Mesendoderm (in vitro differentiated cells): Measurements from ENCODE around the gene CDC45. TPM values are rescaled to one million over a fixed set of nuclear protein-coding genes. Genes with fewer than 3 reads are reported as not detected.
A peak's percentile ranks its signal among the peaks of the same experiment; 100 is the strongest.

Experiments used
- DNase-seq: peaks from one replicate; pipeline ENCODE4 v3.0.0; 2013
- H2AK5ac ChIP-seq: 2 replicates; pipeline ENCODE4 v1.6.1; 2013; ENCODE audit warnings: low read length, inconsistent platforms
- H2BK120ac ChIP-seq: 2 replicates; pipeline ENCODE4 v1.6.1; 2013; ENCODE audit warnings: low read depth, mild to moderate bottlenecking, low read length, moderate library complexity, mixed read lengths
- H2BK15ac ChIP-seq: replicated peaks from 2 replicates; pipeline ENCODE4 v1.6.1; 2013; ENCODE audit warnings: low read depth, mild to moderate bottlenecking, moderate library complexity
- H2BK5ac ChIP-seq: 2 replicates; pipeline ENCODE4 v1.6.1; 2013; ENCODE audit warnings: low read length, inconsistent platforms
- H3K18ac ChIP-seq: 2 replicates; pipeline ENCODE4 v1.6.1; 2013; ENCODE audit warnings: mild to moderate bottlenecking, low read length, mixed read lengths
- H3K23ac ChIP-seq: one replicate; pipeline ENCODE4 v1.6.1; 2013; ENCODE audit warnings: low read length
- H3K27ac ChIP-seq: 2 replicates; pipeline ENCODE4 v1.5.1; 2013; ENCODE audit warnings: low read depth, mild to moderate bottlenecking, inconsistent platforms, low read length, moderate library complexity
- H3K27me3 ChIP-seq: 2 replicates; pipeline ENCODE4 v1.6.1; 2013; ENCODE audit warnings: low read length, control low read depth, mild to moderate bottlenecking, inconsistent platforms; ENCODE audit not compliant: insufficient read depth, poor library complexity
- H3K36me3 ChIP-seq: 2 replicates; pipeline ENCODE4 v1.6.1; 2013; ENCODE audit warnings: low read length, inconsistent platforms; ENCODE audit not compliant: control insufficient read depth, insufficient read depth
- H3K4ac ChIP-seq: one replicate; pipeline ENCODE4 v1.6.1; 2013; ENCODE audit warnings: low read depth, mild to moderate bottlenecking, low read length, moderate library complexity
- H3K4me1 ChIP-seq: 2 replicates; pipeline ENCODE4 v1.6.1; 2013; ENCODE audit warnings: low read depth, low read length, inconsistent platforms; ENCODE audit not compliant: control insufficient read depth
- H3K4me2 ChIP-seq: 2 replicates; pipeline ENCODE4 v1.6.1; 2013; ENCODE audit warnings: low read length
- H3K4me3 ChIP-seq: 2 replicates; pipeline ENCODE4 v1.5.1; 2013; ENCODE audit warnings: mild to moderate bottlenecking, low read length
- H3K56ac ChIP-seq: one replicate; pipeline ENCODE4 v1.6.1; 2013; ENCODE audit warnings: low read length
- H3K79me1 ChIP-seq: 2 replicates; pipeline ENCODE4 v1.6.1; 2013; ENCODE audit warnings: low read length, inconsistent platforms
- H3K79me2 ChIP-seq: 2 replicates; pipeline ENCODE4 v1.6.1; 2013; ENCODE audit warnings: mild to moderate bottlenecking, low read length; ENCODE audit not compliant: control insufficient read depth, insufficient read depth
- H3K9ac ChIP-seq: 2 replicates; pipeline ENCODE4 v1.6.1; 2013; ENCODE audit warnings: low read length, inconsistent platforms
- H4K5ac ChIP-seq: one replicate; pipeline ENCODE4 v1.6.1; 2013; ENCODE audit warnings: low read length
- H4K8ac ChIP-seq: one replicate; pipeline ENCODE4 v1.6.1; 2013; ENCODE audit warnings: low read depth, mild to moderate bottlenecking, control low read depth, low read length, moderate library complexity
- WGBS: extraction: QIAGEN DNeasy Blood & Tissue Kit; methylation state at CpG from one replicate; pipeline ENCODE4 v1.1.7; 2013; ENCODE audit warnings: low lambda C conversion rate, missing lambda C conversion rate; ENCODE audit not compliant: insufficient coverage; ENCODE audit errors: extremely low coverage; 5-methylcytosine and 5-hydroxymethylcytosine counted together
- polyA plus RNA-seq, 2 experiments: library from polyadenylated mRNA; stranded (reverse); fragments of 200-250 nt; gene quantifications; one replicate each; pipeline ENCODE4 v1.2.3, GENCODE V29; 2013

Gene CDC45, protein sequence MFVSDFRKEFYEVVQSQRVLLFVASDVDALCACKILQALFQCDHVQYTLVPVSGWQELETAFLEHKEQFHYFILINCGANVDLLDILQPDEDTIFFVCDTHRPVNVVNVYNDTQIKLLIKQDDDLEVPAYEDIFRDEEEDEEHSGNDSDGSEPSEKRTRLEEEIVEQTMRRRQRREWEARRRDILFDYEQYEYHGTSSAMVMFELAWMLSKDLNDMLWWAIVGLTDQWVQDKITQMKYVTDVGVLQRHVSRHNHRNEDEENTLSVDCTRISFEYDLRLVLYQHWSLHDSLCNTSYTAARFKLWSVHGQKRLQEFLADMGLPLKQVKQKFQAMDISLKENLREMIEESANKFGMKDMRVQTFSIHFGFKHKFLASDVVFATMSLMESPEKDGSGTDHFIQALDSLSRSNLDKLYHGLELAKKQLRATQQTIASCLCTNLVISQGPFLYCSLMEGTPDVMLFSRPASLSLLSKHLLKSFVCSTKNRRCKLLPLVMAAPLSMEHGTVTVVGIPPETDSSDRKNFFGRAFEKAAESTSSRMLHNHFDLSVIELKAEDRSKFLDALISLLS
- polyA plus RNA-seq (2013, experiment 1 of 2): 20.0 TPM
- polyA plus RNA-seq (2013, experiment 2 of 2): 20.5 TPM

DNA sequence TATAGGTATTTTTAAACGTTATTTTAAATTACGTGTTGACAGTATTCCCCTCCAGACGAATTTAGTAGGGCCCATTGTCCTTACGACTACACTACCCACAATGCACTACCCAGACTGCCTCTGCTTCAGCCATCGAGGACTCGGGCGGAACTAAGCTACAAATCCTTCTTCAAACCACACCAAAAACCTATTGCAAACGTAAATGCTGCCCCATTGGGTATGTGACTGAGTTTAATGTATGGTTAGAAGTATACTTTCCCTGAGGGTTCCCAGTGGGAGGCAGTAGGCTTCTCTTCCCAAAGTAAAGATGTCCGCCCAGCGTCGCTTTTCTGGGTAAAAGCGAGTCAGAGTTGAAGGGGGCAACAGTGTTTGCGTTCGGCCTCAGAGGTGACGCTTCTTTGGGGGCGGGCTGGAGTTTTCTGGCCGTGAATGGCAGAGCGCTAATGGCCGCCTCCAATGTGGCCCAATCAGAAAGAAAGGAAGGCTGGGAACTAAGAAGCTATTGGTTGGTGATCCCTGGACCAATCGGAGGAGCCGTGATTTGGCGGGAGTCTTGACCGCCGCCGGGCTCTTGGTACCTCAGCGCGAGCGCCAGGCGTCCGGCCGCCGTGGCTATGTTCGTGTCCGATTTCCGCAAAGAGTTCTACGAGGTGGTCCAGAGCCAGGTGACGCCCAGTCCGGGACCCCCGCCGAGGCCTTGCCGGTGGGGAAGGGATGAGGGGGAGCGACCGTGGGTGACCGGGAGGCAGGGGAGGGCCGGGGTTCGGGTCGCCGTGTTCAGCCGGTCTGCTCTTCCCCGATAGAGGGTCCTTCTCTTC lies at the start of gene CDC45:
Gene CDC45 (plus strand): TSS at position 566 of the 818 bp plus-strand sequence. CDS start 49 bp downstream, at position 615.
- peak within 1 kb of the TSS; percentile 65 for H3K27ac ChIP-seq

DNA sequence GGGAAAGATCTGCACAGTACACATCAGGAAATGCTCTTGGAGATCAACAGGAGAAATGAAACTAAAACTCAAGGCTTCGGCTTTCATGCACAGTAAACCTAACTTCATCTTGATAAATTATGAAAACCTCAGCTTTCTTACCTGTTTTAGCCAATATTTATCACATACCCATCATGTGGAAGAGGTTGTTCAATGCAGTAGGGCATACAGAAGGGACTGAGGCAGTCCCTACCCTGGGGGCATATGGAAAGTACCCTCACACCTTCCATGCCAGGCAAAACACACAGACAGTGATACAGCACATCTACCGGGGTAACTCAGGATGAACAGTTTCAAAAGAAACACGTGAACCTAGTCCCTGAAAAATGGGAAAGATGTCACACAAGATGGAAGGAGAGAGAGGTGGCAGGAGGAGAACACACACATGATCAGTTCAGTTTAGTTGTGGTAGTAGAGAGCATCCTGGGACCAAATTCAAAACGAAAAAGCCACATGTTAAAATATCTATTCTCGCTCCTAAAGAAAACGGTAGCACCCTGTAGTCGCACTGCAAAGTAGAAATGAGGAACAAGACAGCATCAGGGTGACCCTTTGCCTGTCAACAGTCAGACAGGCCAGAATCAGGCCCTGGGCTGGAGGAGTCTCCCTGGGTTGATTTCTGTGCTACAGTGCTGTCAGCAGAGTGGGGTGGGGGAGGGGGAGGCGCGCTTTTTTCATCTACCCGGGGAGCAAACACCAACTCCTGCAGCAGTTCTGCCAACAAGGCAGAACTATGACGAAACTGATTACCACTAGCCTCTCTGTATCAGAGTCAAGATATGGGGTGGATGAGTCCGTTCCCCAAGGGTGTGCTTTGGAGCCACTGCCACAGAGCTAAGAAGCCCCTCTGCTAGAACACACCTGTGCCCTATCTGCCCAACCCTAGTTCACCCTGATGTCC lies 49.5 kb upstream of the CDC45 start:
- Histone ChIP-seq H3K36me3 (no peaks in the 10 kb centered on the region), H3K4ac (no peak overlapping the region), H4K5ac (no peak overlapping the region), H3K18ac (no peak overlapping the region), H3K56ac (peak overlapping the region; percentile 95), H2BK15ac (no peak overlapping the region), H3K27me3 (no peaks in the 10 kb centered on the region), H3K23ac (no peak overlapping the region), H3K79me1 (peaks cover 27% of the 10 kb centered on the region), H3K4me2 (peak overlapping the region; percentile 93), H3K9ac (peak overlapping the region; percentile 88), H2BK120ac (no peak overlapping the region), H3K27ac (peak overlapping the region; percentile 82), H4K8ac (no peak overlapping the region), H2AK5ac (no peak overlapping the region), H2BK5ac (no peak overlapping the region), H3K4me3 (peak overlapping the region; percentile 87), H3K79me2 (peaks cover 52% of the 10 kb centered on the region), H3K4me1 (peaks cover 4% of the 10 kb centered on the region)
- peak; percentile 50 for DNase-seq
- WGBS: no CpG with 5 or more reads among the region's 12 CpGs

More for the DNA sequence above, at the start of gene CDC45:
- Histone ChIP-seq H2BK120ac (peak within 1 kb of the TSS; percentile 31), H3K23ac (no peak within 1 kb of the TSS), H4K8ac (no peak within 1 kb of the TSS), H2BK15ac (no peak within 1 kb of the TSS), H3K27me3 (no peaks in the 10 kb centered on the region), H3K79me1 (peaks cover 22% of the 10 kb centered on the region), H3K79me2 (peaks cover 38% of the 10 kb centered on the region), H3K56ac (peak within 1 kb of the TSS; percentile 92), H3K18ac (peak within 1 kb of the TSS; percentile 83), H2AK5ac (no peak within 1 kb of the TSS), H3K4me3 (peak within 1 kb of the TSS; percentile 84), H3K4me1 (peaks cover 2% of the 10 kb centered on the region), H3K4ac (no peak within 1 kb of the TSS), H3K4me2 (peak within 1 kb of the TSS; percentile 59), H3K36me3 (peaks cover 3% of the 10 kb centered on the region), H4K5ac (no peak within 1 kb of the TSS), H2BK5ac (peak within 1 kb of the TSS; percentile 87), H3K9ac (peak within 1 kb of the TSS; percentile 87)
- WGBS: no CpG with 5 or more reads among the region's 50 CpGs
- DNase-seq: peak; percentile 99

- no CpG with 5 or more reads among the region's 53 CpGs for WGBS
- no peak overlapping the region for H2BK5ac ChIP-seq
- peak overlapping the region; percentile 25 for H3K4ac ChIP-seq
- peak overlapping the region; percentile 64 for H3K18ac ChIP-seq
- H3K4me1 ChIP-seq: peaks cover 4% of the 10 kb centered on the region
- peak overlapping the region; percentile 87 for H3K4me3 ChIP-seq
- H2BK120ac ChIP-seq: no peak overlapping the region
- peak; percentile 82 for DNase-seq
- no peak overlapping the region for H4K5ac ChIP-seq
- H3K36me3 ChIP-seq: peaks cover 2% of the 10 kb centered on the region
- peaks cover 25% of the 10 kb centered on the region for H3K79me1 ChIP-seq
- H3K79me2 ChIP-seq: peaks cover 46% of the 10 kb centered on the region
- no peak overlapping the region for H2AK5ac ChIP-seq
- no peak overlapping the region for H4K8ac ChIP-seq
- H2BK15ac ChIP-seq: no peak overlapping the region
- peak overlapping the region; percentile 88 for H3K9ac ChIP-seq
- peak overlapping the region; percentile 93 for H3K4me2 ChIP-seq
- no peaks in the 10 kb centered on the region for H3K27me3 ChIP-seq
- H3K23ac ChIP-seq: no peak overlapping the region
- H3K27ac ChIP-seq: peak overlapping the region; percentile 82
- peak overlapping the region; percentile 95 for H3K56ac ChIP-seq
Observed at GRCh38 chr22:19430890-19431541, 48.7 kb upstream of the CDC45 start.

DNA sequence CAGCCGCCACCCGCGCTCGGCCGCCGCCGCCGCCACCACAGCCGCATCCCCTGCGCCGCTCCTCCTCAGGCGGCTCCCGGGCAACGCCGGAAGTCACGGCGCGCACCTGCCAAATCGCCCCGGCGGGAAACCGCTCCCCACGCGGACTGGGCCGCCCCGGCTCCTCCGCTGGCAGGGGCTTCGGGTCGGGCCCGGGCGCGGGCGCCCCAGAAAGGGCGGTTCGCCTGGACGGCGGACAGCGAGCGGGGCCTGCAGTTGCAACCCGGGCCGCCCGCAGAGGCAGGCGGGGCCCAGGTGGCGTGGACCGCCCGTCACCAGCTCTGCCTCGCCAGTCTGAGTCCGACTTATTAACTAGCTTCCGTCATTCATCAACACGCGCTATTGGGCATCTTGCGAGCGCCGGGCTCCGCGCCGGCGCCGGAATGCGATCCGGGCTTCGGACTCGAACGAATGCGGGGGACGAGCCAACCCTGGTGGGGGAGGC lies 48.0 kb upstream of the CDC45 start, which contains the start of gene HIRA:
Gene HIRA (minus strand): TSS at position 85 of the 484 bp plus-strand sequence. CDS start 257 bp downstream, outside the sequence.
- Histone ChIP-seq H3K18ac (peak within 1 kb of the TSS; percentile 72), H3K4me1 (peaks cover 4% of the 10 kb centered on the region), H3K4ac (peak within 1 kb of the TSS; percentile 82), H4K5ac (no peak within 1 kb of the TSS), H3K4me2 (peak within 1 kb of the TSS; percentile 97), H3K4me3 (peak within 1 kb of the TSS; percentile 87), H3K9ac (peak within 1 kb of the TSS; percentile 98), H3K79me2 (peaks cover 39% of the 10 kb centered on the region), H2BK15ac (no peak within 1 kb of the TSS), H2AK5ac (no peak within 1 kb of the TSS), H2BK5ac (peak within 1 kb of the TSS; percentile 85), H3K23ac (peak within 1 kb of the TSS; percentile 80), H3K27ac (peak within 1 kb of the TSS; percentile 82), H3K27me3 (no peaks in the 10 kb centered on the region), H3K56ac (peak within 1 kb of the TSS; percentile 98), H3K36me3 (peaks cover 2% of the 10 kb centered on the region), H3K79me1 (peaks cover 21% of the 10 kb centered on the region), H2BK120ac (no peak within 1 kb of the TSS), H4K8ac (no peak within 1 kb of the TSS)
- peak; percentile 86 for DNase-seq
- WGBS: no CpG with 5 or more reads among the region's 66 CpGs
